Trophoblast cell (in vitro differentiated cells and primary cell): Measurements from ENCODE around the gene ABHD12B.
"Not testable (repeated sequence)": the region's sequence is repeated elsewhere in the genome, so short reads cannot be mapped to it uniquely, and the experiment has no call there.

Source experiments
- DNase-seq, 2 donors: peaks; one replicate each; pipeline ENCODE4 v3.0.0-alpha.2; 2016
- H2AFZ ChIP-seq: 2 replicates; pipeline ENCODE4 v1.6.1; 2013; ENCODE audit warnings: low read length, moderate library complexity, mild to moderate bottlenecking; ENCODE audit not compliant: insufficient read depth, poor library complexity
- H2AK5ac ChIP-seq: 2 replicates; pipeline ENCODE4 v1.6.1; 2013; ENCODE audit warnings: mild to moderate bottlenecking, low read length
- H2BK120ac ChIP-seq: 2 replicates; pipeline ENCODE4 v1.6.1; 2013; ENCODE audit warnings: low read length, mild to moderate bottlenecking, moderate library complexity; ENCODE audit not compliant: insufficient read depth, poor library complexity
- H2BK12ac ChIP-seq: 2 replicates; pipeline ENCODE4 v1.6.1; 2013; ENCODE audit warnings: mild to moderate bottlenecking, low read length, moderate library complexity
- H2BK5ac ChIP-seq: 2 replicates; pipeline ENCODE4 v1.6.1; 2013; ENCODE audit warnings: low read length, low read depth, moderate library complexity, mild to moderate bottlenecking; ENCODE audit not compliant: poor library complexity
- H3K14ac ChIP-seq: 2 replicates; pipeline ENCODE4 v1.6.1; 2013; ENCODE audit warnings: mild to moderate bottlenecking, low read length
- H3K18ac ChIP-seq: 2 replicates; pipeline ENCODE4 v1.6.1; 2013; ENCODE audit warnings: mild to moderate bottlenecking, low read length
- H3K23ac ChIP-seq: 2 replicates; pipeline ENCODE4 v1.6.1; 2013; ENCODE audit warnings: low read length
- H3K27ac ChIP-seq: 2 replicates; pipeline ENCODE4 v1.5.1; 2013; ENCODE audit warnings: low read depth, mild to moderate bottlenecking, inconsistent platforms, low read length, moderate library complexity
- H3K27me3 ChIP-seq: 2 replicates; pipeline ENCODE4 v1.6.1; 2013; ENCODE audit warnings: inconsistent platforms, mild to moderate bottlenecking, low read length, moderate library complexity; ENCODE audit not compliant: insufficient read depth
- H3K36me3 ChIP-seq, 2 experiments: 1 replicate in 1 of 2; 2 replicates in 1 of 2; pipeline ENCODE4 v1.6.1; 2013; ENCODE audit warnings: low read length in 2 of 2, mild to moderate bottlenecking in 2 of 2, moderate library complexity in 1 of 2; ENCODE audit not compliant: insufficient read depth in 2 of 2, control insufficient read depth in 1 of 2
- H3K4ac ChIP-seq: 2 replicates; pipeline ENCODE4 v1.6.1; 2013; ENCODE audit warnings: low read depth, mild to moderate bottlenecking, low read length, moderate library complexity
- H3K4me1 ChIP-seq, 2 experiments: 1 replicate in 1 of 2; 2 replicates in 1 of 2; pipeline ENCODE4 v1.6.1; 2013; ENCODE audit warnings: low read length in 2 of 2, mild to moderate bottlenecking in 2 of 2, moderate library complexity in 1 of 2; ENCODE audit not compliant: insufficient read depth in 2 of 2, control insufficient read depth in 1 of 2
- H3K4me2 ChIP-seq: 2 replicates; pipeline ENCODE4 v1.6.1; 2013; ENCODE audit warnings: inconsistent platforms, mild to moderate bottlenecking, low read length, moderate library complexity
- H3K4me3 ChIP-seq: 2 replicates; pipeline ENCODE4 v1.5.1; 2013; ENCODE audit warnings: mild to moderate bottlenecking, low read depth, low read length, inconsistent platforms
- H3K79me1 ChIP-seq: one replicate; pipeline ENCODE4 v1.6.1; 2013; ENCODE audit warnings: low read length
- H3K79me2 ChIP-seq: 2 replicates; pipeline ENCODE4 v1.6.1; 2013; ENCODE audit warnings: low read length, mild to moderate bottlenecking; ENCODE audit not compliant: control insufficient read depth, insufficient read depth, poor library complexity
- H3K9ac ChIP-seq: 2 replicates; pipeline ENCODE4 v1.6.1; 2013; ENCODE audit warnings: mild to moderate bottlenecking, low read length
- H3K9me3 ChIP-seq: 2 replicates; pipeline ENCODE4 v1.6.1; 2013; ENCODE audit warnings: low read depth, mild to moderate bottlenecking, control low read depth, inconsistent platforms, low read length; ENCODE audit not compliant: insufficient read depth
- H4K12ac ChIP-seq: 2 replicates; pipeline ENCODE4 v1.6.1; 2013; ENCODE audit warnings: low read depth, mild to moderate bottlenecking, low read length, moderate library complexity
- H4K8ac ChIP-seq: 2 replicates; pipeline ENCODE4 v1.6.1; 2013; ENCODE audit warnings: low read depth, mild to moderate bottlenecking, low read length, moderate library complexity
- H4K91ac ChIP-seq: one replicate; pipeline ENCODE4 v1.6.1; 2013; ENCODE audit warnings: low read depth, mild to moderate bottlenecking, low read length, moderate library complexity
- WGBS: extraction: QIAGEN DNeasy Blood & Tissue Kit; methylation state at CpG from one replicate; pipeline ENCODE4 v1.1.7; 2013; ENCODE audit warnings: missing lambda C conversion rate; ENCODE audit not compliant: insufficient read length, insufficient coverage; ENCODE audit errors: extremely low coverage; 5-methylcytosine and 5-hydroxymethylcytosine counted together

ABHD12B gene

DNA sequence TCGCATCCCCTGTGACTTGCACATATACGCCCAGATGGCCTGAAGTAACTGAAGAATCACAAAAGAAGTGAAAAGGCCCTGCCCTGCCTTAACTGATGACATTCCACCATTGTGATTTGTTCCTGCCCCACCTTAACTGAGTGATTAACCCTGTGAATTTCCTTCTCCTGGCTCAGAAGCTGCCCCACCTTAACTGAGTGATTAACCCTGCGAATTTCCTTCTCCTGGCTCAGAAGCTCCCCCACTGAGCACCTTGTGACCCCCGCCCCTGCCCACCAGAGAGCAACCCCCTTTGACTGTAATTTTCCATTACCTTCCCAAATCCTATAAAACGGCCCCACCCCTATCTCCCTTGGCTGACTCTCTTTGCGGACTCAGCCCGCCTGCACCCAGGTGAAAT is 24.6 kb downstream of the ABHD12B start:
- H2BK120ac ChIP-seq, H3K4me2 ChIP-seq, DNase-seq, H4K91ac ChIP-seq, H3K36me3 ChIP-seq, H3K79me2 ChIP-seq, H3K23ac ChIP-seq, H3K27ac ChIP-seq, H2AK5ac ChIP-seq, H3K27me3 ChIP-seq, H3K79me1 ChIP-seq, H2AFZ ChIP-seq, H3K9me3 ChIP-seq, H2BK5ac ChIP-seq, H3K14ac ChIP-seq, H4K8ac ChIP-seq, H2BK12ac ChIP-seq, H4K12ac ChIP-seq, H3K4ac ChIP-seq, H3K4me1 ChIP-seq, H3K4me3 ChIP-seq, H3K9ac ChIP-seq, H3K18ac ChIP-seq: not testable (repeated sequence)
- no CpG with 5 or more reads among the region's 7 CpGs for WGBS

GRCh38 chr14:50897005-50897404 is 25.2 kb downstream of the ABHD12B start:
- H3K14ac ChIP-seq, H3K79me1 ChIP-seq, H2BK120ac ChIP-seq, H3K27me3 ChIP-seq, H3K4me1 ChIP-seq, DNase-seq, H2AK5ac ChIP-seq, H3K79me2 ChIP-seq, H3K9me3 ChIP-seq, H3K4me3 ChIP-seq, H4K12ac ChIP-seq, H3K4ac ChIP-seq, H3K9ac ChIP-seq, H3K27ac ChIP-seq, H3K18ac ChIP-seq, H2BK5ac ChIP-seq, H2AFZ ChIP-seq, H4K91ac ChIP-seq, H3K23ac ChIP-seq, H4K8ac ChIP-seq, H2BK12ac ChIP-seq, H3K36me3 ChIP-seq, H3K4me2 ChIP-seq: not testable (repeated sequence)
- no CpG with 5 or more reads among the region's 1 CpG for WGBS

- Histone ChIP-seq H3K79me2 (no peaks in the 10 kb centered on the region), H2BK120ac (no peak overlapping the region), H3K4me3 (no peak overlapping the region), H3K79me1 (no peaks in the 10 kb centered on the region), H3K4me2 (no peak overlapping the region), H2AK5ac (no peak overlapping the region), H3K9ac (no peak overlapping the region), H3K27ac (no peak overlapping the region), H3K14ac (no peak overlapping the region), H3K18ac (no peak overlapping the region), H2BK5ac (no peak overlapping the region), H2BK12ac (no peak overlapping the region), H3K36me3 (no peaks in the 10 kb centered on the region), H3K23ac (no peak overlapping the region), H3K27me3 (no peaks in the 10 kb centered on the region), H4K91ac (no peak overlapping the region), H3K4me1 (no peaks in the 10 kb centered on the region), H2AFZ (no peak overlapping the region), H3K9me3 (no peaks in the 10 kb centered on the region), H3K4ac (no peak overlapping the region), H4K12ac (no peak overlapping the region), H4K8ac (no peak overlapping the region)
- DNase-seq: no peak
- no CpG with 5 or more reads among the region's 6 CpGs for WGBS
Observed at GRCh38 chr14:50897658-50898175, 25.9 kb downstream of the ABHD12B start.

DNA sequence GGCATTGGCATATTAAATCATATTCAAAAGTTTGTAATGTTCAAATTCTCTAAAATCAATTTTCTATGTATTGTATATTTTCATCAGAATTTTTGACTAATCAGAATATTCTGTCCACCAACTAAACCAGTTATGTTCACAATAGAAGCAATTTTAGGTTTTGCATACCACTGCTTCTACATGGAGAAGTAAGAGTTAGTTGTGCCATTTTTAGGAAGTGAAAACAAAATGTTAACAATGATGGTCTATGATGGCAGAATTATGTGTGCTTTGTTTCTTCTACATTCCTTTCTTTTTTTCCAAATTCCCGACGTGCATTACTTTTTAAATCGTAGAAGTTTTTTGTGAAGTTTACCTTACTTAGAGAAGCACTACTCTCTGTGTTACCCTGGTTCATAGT is 29.5 kb downstream of the ABHD12B start:
- Histone ChIP-seq H3K9ac (no peak overlapping the region), H2AFZ (no peak overlapping the region), H3K27me3 (no peaks in the 10 kb centered on the region), H3K4me3 (no peak overlapping the region), H4K12ac (no peak overlapping the region), H3K79me2 (no peaks in the 10 kb centered on the region), H2AK5ac (no peak overlapping the region), H2BK12ac (no peak overlapping the region), H3K27ac (no peak overlapping the region), H2BK5ac (no peak overlapping the region), H3K18ac (no peak overlapping the region), H4K91ac (no peak overlapping the region), H3K4ac (no peak overlapping the region), H4K8ac (no peak overlapping the region), H2BK120ac (no peak overlapping the region), H3K79me1 (peaks cover 2% of the 10 kb centered on the region), H3K9me3 (no peaks in the 10 kb centered on the region), H3K23ac (no peak overlapping the region), H3K4me2 (no peak overlapping the region), H3K14ac (no peak overlapping the region), H3K4me1 (peaks cover 2 to 3% of the 10 kb centered on the region in 2 experiments), H3K36me3 (no peaks in the 10 kb centered on the region)
- WGBS: no CpG with 5 or more reads among the region's 3 CpGs
- DNase-seq: no peak
